ENCODE measurements around the gene MLIP.

Gene MLIP

GRCh38 chr6:54111341-54112045 lies at the start of gene MLIP:
Gene MLIP (plus strand): TSS chr6:54111443. CDS start chr6:54111480, 37 bp downstream.
- no peak within 1 kb of the TSS for H3K4me3 ChIP-seq (ENCODE audit: low read depth, low read length)
- TF ChIP-seq, protein P1, sequence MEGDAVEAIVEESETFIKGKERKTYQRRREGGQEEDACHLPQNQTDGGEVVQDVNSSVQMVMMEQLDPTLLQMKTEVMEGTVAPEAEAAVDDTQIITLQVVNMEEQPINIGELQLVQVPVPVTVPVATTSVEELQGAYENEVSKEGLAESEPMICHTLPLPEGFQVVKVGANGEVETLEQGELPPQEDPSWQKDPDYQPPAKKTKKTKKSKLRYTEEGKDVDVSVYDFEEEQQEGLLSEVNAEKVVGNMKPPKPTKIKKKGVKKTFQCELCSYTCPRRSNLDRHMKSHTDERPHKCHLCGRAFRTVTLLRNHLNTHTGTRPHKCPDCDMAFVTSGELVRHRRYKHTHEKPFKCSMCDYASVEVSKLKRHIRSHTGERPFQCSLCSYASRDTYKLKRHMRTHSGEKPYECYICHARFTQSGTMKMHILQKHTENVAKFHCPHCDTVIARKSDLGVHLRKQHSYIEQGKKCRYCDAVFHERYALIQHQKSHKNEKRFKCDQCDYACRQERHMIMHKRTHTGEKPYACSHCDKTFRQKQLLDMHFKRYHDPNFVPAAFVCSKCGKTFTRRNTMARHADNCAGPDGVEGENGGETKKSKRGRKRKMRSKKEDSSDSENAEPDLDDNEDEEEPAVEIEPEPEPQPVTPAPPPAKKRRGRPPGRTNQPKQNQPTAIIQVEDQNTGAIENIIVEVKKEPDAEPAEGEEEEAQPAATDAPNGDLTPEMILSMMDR (IDR thresholded peaks at IDR 0.05; ENCODE audit: low read depth, low read length, missing control alignments), result no peak
- no peak for DNase-seq (ENCODE audit: low read depth)

DNA sequence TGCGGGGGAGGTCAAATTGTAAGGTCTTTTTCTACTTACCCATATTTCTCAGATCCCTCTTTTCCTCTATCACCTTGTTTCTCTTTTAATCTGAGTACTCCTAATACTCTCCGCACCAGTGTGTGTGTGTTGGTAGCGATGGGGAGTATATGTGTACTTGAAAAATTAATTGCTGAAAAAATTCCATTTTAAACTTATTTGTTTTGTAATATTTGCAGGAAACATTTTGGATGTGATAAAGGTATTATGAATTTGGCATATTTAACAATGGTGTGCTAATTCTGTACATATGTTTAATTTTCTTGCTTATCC lies 48.1 kb upstream of the MLIP start:
- DNase-seq (ENCODE audit: low read depth), result no peak
- TF ChIP-seq, protein P1 (IDR thresholded peaks at IDR 0.05; ENCODE audit: low read depth, low read length, missing control alignments), result no peak
- H3K4me3 ChIP-seq (ENCODE audit: low read depth, low read length), result no peak overlapping the region

GRCh38 chr6:54068694-54069093 lies 42.5 kb upstream of the MLIP start:
- H3K4me3 ChIP-seq (ENCODE audit: low read depth, low read length), result no peak overlapping the region
- DNase-seq (ENCODE audit: low read depth), result no peak
- TF ChIP-seq, protein P1 (IDR thresholded peaks at IDR 0.05; ENCODE audit: low read depth, low read length, missing control alignments), result no peak

DNA sequence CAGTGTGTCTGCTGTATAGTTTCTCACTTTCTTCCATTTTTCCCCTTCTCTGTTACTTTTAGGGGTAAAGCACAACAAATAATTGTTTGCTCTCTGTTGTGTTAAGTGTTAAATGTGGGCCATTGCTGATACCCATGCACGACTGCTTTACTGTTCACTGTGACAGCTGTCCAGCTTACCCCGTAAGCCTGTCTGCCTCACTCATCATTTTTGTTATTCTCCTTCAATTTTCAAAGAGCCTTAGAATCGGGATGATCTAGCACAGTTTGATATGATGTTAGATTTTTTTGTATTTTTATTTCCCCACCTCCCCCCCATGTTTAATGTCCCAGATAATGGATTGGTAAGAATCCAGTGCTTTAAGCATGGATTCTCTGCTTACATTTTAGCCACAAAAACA lies 41.2 kb upstream of the MLIP start:
- H3K4me3 ChIP-seq (ENCODE audit: low read depth, low read length), result no peak overlapping the region
- DNase-seq (ENCODE audit: low read depth), result no peak
- TF ChIP-seq, protein P1 (IDR thresholded peaks at IDR 0.05; ENCODE audit: low read depth, low read length, missing control alignments), result no peak

DNA sequence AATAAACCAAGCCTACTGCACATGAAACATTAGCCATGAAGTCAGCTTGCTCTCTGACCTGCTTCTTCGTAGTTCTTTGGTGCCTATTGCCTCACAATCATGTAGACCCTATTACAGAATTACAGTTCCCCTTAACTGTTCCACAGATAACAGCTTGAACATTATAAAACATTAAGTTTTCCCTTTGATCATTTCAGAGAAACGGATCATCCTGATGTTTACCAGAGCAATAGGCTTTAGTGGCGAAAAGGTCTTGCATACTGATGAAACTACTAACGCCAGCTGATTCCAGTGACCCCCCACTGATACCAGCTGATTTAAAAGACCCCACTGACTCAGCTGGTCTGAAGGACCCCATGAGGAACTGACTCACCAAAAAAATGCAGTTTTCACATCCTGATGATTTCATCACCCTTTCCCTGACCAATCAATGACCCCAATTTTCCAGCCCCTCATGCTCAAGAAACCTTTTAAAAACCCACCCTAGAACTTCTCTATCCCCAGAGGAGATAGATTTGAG lies 39.4 kb upstream of the MLIP start:
- no peak for DNase-seq (ENCODE audit: low read depth)

DNA sequence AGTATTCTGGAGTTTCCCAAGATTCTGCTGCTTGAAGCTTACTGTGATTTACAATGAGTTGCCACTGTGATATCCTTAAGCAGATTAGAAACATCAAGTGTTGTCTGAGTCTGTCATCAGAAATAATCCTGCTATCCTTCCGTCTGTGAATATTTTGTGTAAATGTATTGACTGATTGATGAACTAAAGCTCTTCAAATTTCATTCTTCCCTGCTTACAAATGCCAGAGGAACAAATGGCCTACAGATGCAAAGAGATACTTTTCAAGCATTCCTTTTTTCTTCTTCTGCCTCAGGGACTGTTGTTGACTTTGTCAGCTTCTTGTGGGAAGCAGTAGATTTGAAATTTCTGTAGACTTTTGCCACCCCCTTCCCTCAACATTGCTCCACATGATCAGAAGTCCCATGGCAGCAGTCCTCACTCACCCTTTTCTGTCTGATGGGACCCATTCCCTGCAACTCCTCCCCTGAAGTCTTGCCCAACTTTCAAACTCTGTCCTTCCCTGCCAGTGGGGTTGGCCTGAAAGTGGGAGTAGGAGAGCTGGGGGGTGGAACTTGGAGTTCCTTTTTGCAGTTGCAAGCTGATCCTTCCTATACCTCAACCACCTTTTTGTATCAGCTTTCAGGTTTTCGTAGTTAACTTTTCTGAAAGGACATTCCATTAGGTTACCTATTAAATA lies 38.5 kb upstream of the MLIP start:
- TF ChIP-seq, protein P1 (IDR thresholded peaks at IDR 0.05; ENCODE audit: low read depth, low read length, missing control alignments), result no peak
- DNase-seq (ENCODE audit: low read depth), result no peak
- H3K4me3 ChIP-seq (ENCODE audit: low read depth, low read length), result no peak overlapping the region

More for the DNA sequence above, 39.4 kb upstream of the MLIP start:
- TF ChIP-seq, protein P1 (IDR thresholded peaks at IDR 0.05; ENCODE audit: low read depth, low read length, missing control alignments), result no peak
- no peak overlapping the region for H3K4me3 ChIP-seq (ENCODE audit: low read depth, low read length)
